DOHH2 (cell line): ENCODE measurements around the gene SREBF2.
A peak's percentile ranks its signal among the peaks of the same experiment; 100 is the strongest.

Experiments
- CTCF ChIP-seq: fragments of 200-600 bp; sonication (generic); IDR thresholded peaks from one replicate; pipeline ENCODE4 v1.5.1; 2014; ENCODE audit warnings: antibody characterized with exemption, mild to moderate bottlenecking, low read depth, low read length; ENCODE audit not compliant: poor library complexity, severe bottlenecking
- EZH2phosphoT487 ChIP-seq: fragments of 200-600 bp; sonication (generic); IDR thresholded peaks from 2 replicates; pipeline ENCODE4 v1.6.1; 2017; ENCODE audit warnings: borderline replicate concordance, mild to moderate bottlenecking, antibody characterized with exemption, low read length, moderate library complexity, mixed read lengths

- peak; percentile 70 for TF ChIP-seq CTCF
- TF ChIP-seq EZH2phosphoT487, result no peak
These were observed 10.4 kb upstream of the SREBF2 start for GRCh38 chr22:41822317-41823057.
